ENCODE results near the gene GRIK3. TPM values are rescaled to one million over a fixed set of nuclear protein-coding genes. Genes with fewer than 3 reads are reported as not detected.

The GRIK3 gene
- total RNA-seq, 1 donor from 2014 or later, result not detected

DNA sequence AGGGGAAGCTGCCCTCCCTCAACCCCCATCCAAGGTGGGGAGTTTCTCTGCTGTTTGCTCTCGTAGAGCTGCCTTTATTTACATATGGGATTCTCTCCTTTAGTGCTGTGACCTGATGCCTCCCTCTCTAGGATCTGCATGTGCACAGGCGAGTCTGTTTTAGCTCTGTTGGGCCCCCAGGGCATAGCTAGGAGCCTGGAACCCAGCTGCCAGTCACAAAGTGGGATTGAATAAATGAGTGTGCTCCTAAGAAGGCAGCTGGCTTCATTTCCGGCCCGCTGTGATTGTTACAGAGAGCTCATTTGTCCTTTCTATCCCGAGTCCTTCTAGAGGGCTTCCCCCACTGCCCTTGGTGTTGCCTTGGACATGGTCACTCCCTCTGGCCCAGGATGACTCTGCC, 176.6 kb downstream of the GRIK3 start:
- Mint-ChIP-seq H3K9me3 (ENCODE audit: unreplicated experiment) (no peaks in the 10 kb centered on the region), H3K27me3 (ENCODE audit: unreplicated experiment) (no peaks in the 10 kb centered on the region), H3K4me1 (ENCODE audit: unreplicated experiment) (no peaks in the 10 kb centered on the region), H3K27ac (ENCODE audit: unreplicated experiment) (no peak overlapping the region), H3K36me3 (ENCODE audit: unreplicated experiment) (no peaks in the 10 kb centered on the region), H3K4me3 (ENCODE audit: unreplicated experiment) (no peak overlapping the region)
- TF ChIP-seq, protein P1, sequence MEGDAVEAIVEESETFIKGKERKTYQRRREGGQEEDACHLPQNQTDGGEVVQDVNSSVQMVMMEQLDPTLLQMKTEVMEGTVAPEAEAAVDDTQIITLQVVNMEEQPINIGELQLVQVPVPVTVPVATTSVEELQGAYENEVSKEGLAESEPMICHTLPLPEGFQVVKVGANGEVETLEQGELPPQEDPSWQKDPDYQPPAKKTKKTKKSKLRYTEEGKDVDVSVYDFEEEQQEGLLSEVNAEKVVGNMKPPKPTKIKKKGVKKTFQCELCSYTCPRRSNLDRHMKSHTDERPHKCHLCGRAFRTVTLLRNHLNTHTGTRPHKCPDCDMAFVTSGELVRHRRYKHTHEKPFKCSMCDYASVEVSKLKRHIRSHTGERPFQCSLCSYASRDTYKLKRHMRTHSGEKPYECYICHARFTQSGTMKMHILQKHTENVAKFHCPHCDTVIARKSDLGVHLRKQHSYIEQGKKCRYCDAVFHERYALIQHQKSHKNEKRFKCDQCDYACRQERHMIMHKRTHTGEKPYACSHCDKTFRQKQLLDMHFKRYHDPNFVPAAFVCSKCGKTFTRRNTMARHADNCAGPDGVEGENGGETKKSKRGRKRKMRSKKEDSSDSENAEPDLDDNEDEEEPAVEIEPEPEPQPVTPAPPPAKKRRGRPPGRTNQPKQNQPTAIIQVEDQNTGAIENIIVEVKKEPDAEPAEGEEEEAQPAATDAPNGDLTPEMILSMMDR (IDR thresholded peaks at IDR 0.05), result no peak
- DNase-seq (ENCODE audit: extremely low spot score, unreplicated experiment), result no peak

- no peak for DNase-seq (ENCODE audit: extremely low spot score, unreplicated experiment)
- no peak overlapping the region for H3K27ac Mint-ChIP-seq (ENCODE audit: unreplicated experiment)
These were observed 178.4 kb downstream of the GRIK3 start for GRCh38 chr1:36855699-36856494.

GRCh38 chr1:36853638-36854037, 180.7 kb downstream of the GRIK3 start:
- TF ChIP-seq, protein P1 (IDR thresholded peaks at IDR 0.05), result no peak
- DNase-seq (ENCODE audit: extremely low spot score, unreplicated experiment), result no peak
- H3K4me3 Mint-ChIP-seq (ENCODE audit: unreplicated experiment), result no peak overlapping the region
- no peaks in the 10 kb centered on the region for H3K9me3 Mint-ChIP-seq (ENCODE audit: unreplicated experiment)
- H3K27ac Mint-ChIP-seq (ENCODE audit: unreplicated experiment), result no peak overlapping the region
- H3K27me3 Mint-ChIP-seq (ENCODE audit: unreplicated experiment), result no peaks in the 10 kb centered on the region
- no peaks in the 10 kb centered on the region for H3K4me1 Mint-ChIP-seq (ENCODE audit: unreplicated experiment)
- no peaks in the 10 kb centered on the region for H3K36me3 Mint-ChIP-seq (ENCODE audit: unreplicated experiment)

More at GRCh38 chr1:36855699-36856494, 178.4 kb downstream of the GRIK3 start:
- Mint-ChIP-seq H3K9me3 (ENCODE audit: unreplicated experiment) (no peaks in the 10 kb centered on the region), H3K4me1 (ENCODE audit: unreplicated experiment) (no peaks in the 10 kb centered on the region), H3K27me3 (ENCODE audit: unreplicated experiment) (no peaks in the 10 kb centered on the region), H3K36me3 (ENCODE audit: unreplicated experiment) (no peaks in the 10 kb centered on the region), H3K4me3 (ENCODE audit: unreplicated experiment) (no peak overlapping the region)
- TF ChIP-seq, protein P1 (IDR thresholded peaks at IDR 0.05), result no peak

- TF ChIP-seq, protein P1 (IDR thresholded peaks at IDR 0.05), result no peak
- no peak overlapping the region for H3K27ac Mint-ChIP-seq (ENCODE audit: unreplicated experiment)
- no peaks in the 10 kb centered on the region for H3K27me3 Mint-ChIP-seq (ENCODE audit: unreplicated experiment)
- no peaks in the 10 kb centered on the region for H3K4me1 Mint-ChIP-seq (ENCODE audit: unreplicated experiment)
- DNase-seq (ENCODE audit: extremely low spot score, unreplicated experiment), result no peak
- H3K9me3 Mint-ChIP-seq (ENCODE audit: unreplicated experiment), result no peaks in the 10 kb centered on the region
- H3K36me3 Mint-ChIP-seq (ENCODE audit: unreplicated experiment), result no peaks in the 10 kb centered on the region
- H3K4me3 Mint-ChIP-seq (ENCODE audit: unreplicated experiment), result no peak overlapping the region
These were observed 181.7 kb downstream of the GRIK3 start for GRCh38 chr1:36852586-36852985.

- no peak for DNase-seq (ENCODE audit: extremely low spot score, unreplicated experiment)
- Mint-ChIP-seq H3K9me3 (ENCODE audit: unreplicated experiment) (no peaks in the 10 kb centered on the region), H3K27me3 (ENCODE audit: unreplicated experiment) (no peaks in the 10 kb centered on the region), H3K4me1 (ENCODE audit: unreplicated experiment) (no peaks in the 10 kb centered on the region), H3K27ac (ENCODE audit: unreplicated experiment) (no peak overlapping the region), H3K36me3 (ENCODE audit: unreplicated experiment) (no peaks in the 10 kb centered on the region), H3K4me3 (ENCODE audit: unreplicated experiment) (no peak overlapping the region)
- TF ChIP-seq, protein P1 (IDR thresholded peaks at IDR 0.05), result no peak
These were observed 182.7 kb downstream of the GRIK3 start for GRCh38 chr1:36851595-36851994.
